ENCODE measurements around the gene SLC33A1.

SLC33A1 gene

DNA sequence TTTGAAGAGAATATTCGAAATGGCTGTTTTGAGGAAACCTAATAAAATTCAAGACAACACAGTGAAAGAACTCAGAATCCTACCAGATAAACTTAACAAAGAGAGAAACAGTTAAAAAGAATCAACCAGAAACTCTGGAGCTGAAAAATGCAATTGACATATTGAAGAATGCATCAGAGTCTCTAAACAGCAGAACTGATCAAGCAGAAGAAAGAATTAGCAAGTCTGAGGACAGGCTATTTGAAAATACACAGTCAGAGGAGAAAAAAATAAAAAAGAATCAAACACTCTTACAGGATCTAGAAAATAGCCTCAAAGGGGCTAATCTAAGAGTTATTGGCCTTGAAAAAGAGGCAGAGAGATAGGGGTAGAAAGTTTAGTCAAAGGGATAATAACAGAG, 61.7 kb downstream of the SLC33A1 start:
- DNase-seq (ENCODE audit: low read depth in 2 of 2, low spot score in 1 of 2): no peak

GRCh38 chr3:155791190-155791589, 63.0 kb downstream of the SLC33A1 start:
- DNase-seq (ENCODE audit: low read depth in 2 of 2, low spot score in 1 of 2): no peak

- DNase-seq (ENCODE audit: low read depth in 2 of 2, low spot score in 1 of 2): no peak
Observed at GRCh38 chr3:155790272-155790925, 63.8 kb downstream of the SLC33A1 start.

- DNase-seq (ENCODE audit: low read depth in 2 of 2, low spot score in 1 of 2): no peak
Observed at GRCh38 chr3:155785662-155786295, 68.4 kb downstream of the SLC33A1 start.

GRCh38 chr3:155782390-155782953, 71.8 kb downstream of the SLC33A1 start:
- no peak for DNase-seq (ENCODE audit: low read depth in 2 of 2, low spot score in 1 of 2)

GRCh38 chr3:155780291-155780690, 73.9 kb downstream of the SLC33A1 start:
- no peak for DNase-seq (ENCODE audit: low read depth in 2 of 2, low spot score in 1 of 2)

DNA sequence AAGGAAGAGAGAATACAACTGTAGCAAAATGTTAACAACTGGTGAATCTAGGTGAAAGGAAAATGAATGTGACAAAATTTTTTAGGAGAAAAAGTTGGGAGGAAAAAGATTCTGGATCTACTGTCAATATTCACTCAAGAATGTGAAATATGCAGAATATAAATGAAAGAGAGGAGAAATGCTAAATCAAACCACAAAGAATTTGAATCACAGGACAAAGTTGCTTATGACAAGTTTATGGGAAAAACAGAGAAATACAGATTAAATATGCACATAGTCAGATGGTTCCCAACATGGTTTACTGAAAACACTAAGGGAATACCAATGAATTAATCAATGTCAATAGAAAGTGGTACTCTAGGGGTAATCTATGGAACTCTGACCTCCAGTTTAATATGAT, 75.8 kb downstream of the SLC33A1 start:
- DNase-seq (ENCODE audit: low read depth in 2 of 2, low spot score in 1 of 2): no peak

DNA sequence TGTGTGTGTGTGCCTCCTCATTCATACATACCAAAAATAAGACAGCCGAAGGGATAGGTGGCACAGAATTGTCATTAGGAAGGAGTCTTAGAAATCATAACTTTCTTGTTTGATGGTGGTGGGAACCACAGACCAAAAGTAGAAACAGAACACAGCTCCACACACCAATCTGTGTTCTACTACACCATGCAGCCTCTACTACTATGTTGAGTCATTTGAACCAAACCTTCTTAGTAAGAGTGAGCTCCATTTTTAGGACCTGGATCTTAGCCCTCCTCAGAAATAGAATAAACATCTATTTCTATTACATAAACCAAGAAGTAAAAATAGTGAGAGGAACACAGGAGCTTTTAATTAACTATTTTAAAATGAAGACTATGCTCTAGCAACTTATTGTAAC, 81.4 kb downstream of the SLC33A1 start:
- no peak for DNase-seq (ENCODE audit: low read depth in 2 of 2, low spot score in 1 of 2)

DNA sequence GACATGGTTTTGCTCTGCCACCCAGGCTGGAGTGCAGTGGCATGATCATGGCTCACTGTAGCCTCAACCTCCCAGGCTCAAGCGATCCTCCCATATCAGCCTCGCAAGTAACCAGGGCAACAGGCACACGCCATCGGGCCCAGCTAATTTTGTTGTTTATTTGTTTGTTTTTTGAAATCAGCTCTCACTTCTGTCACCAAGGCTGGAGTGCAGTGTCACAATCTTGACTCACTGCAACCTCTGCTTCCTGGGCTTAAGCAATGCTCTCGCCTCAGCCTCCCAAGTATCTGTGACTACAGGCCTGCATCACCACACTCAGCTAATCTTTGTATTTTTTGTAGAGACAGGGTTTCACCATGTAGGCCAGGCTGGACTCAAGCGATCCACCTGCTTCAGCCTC, 83.1 kb downstream of the SLC33A1 start:
- no peak for DNase-seq (ENCODE audit: low read depth in 2 of 2, low spot score in 1 of 2)

Measured in stimulated activated CD8-positive, alpha-beta memory T cell treated with anti-CD3 and anti-CD28 coated beads, Interleukin-4, amount 100 ng/mL, for 1 hour (primary cell).